ENCODE results near the gene BTBD7.
"Not testable (repeated sequence)": the region's sequence is repeated elsewhere in the genome, so short reads cannot be mapped to it uniquely, and the experiment has no call there.

The BTBD7 gene

GRCh38 chr14:93332853-93333630 lies at the start of gene BTBD7:
BTBD7 (minus strand) TSS chr14:93333036; CDS start chr14:93296051, 36,985 bp downstream.
- DNase-seq (ENCODE audit: low read depth), result peak; percentile 76

- no peak for DNase-seq (ENCODE audit: low read depth)
These were observed 48.8 kb upstream of the BTBD7 start for GRCh38 chr14:93381644-93382043.

GRCh38 chr14:93379831-93380230 lies 47.0 kb upstream of the BTBD7 start:
- DNase-seq (ENCODE audit: low read depth), result no peak

GRCh38 chr14:93375673-93376156 lies 42.9 kb upstream of the BTBD7 start:
- DNase-seq (ENCODE audit: low read depth), result no peak

- DNase-seq (ENCODE audit: low read depth), result no peak
These were observed 37.0 kb upstream of the BTBD7 start for GRCh38 chr14:93369713-93370266.

- no peak for DNase-seq (ENCODE audit: low read depth)
These were observed 36.3 kb upstream of the BTBD7 start for GRCh38 chr14:93368996-93369712.

- DNase-seq (ENCODE audit: low read depth), result not testable (repeated sequence)
These were observed 22.0 kb upstream of the BTBD7 start for GRCh38 chr14:93354873-93355272.

- DNase-seq (ENCODE audit: low read depth), result no peak
These were observed 15.5 kb upstream of the BTBD7 start for GRCh38 chr14:93348292-93348691.

GRCh38 chr14:93347850-93348249 lies 15.0 kb upstream of the BTBD7 start:
- DNase-seq (ENCODE audit: low read depth), result no peak

- DNase-seq (ENCODE audit: low read depth), result no peak
These were observed 14.3 kb upstream of the BTBD7 start, which contains the start of gene COX8C for GRCh38 chr14:93346926-93347721. COX8C (plus strand) TSS chr14:93347182; CDS start chr14:93347269, 87 bp downstream.

- no peak for DNase-seq (ENCODE audit: low read depth)
These were observed 11.0 kb upstream of the BTBD7 start for GRCh38 chr14:93343797-93344196.

- no peak for DNase-seq (ENCODE audit: low read depth)
These were observed 10.4 kb upstream of the BTBD7 start for GRCh38 chr14:93343266-93343665.

- DNase-seq (ENCODE audit: low read depth), result no peak
These were observed 5.0 kb upstream of the BTBD7 start for GRCh38 chr14:93337884-93338283.

- no peak for DNase-seq (ENCODE audit: low read depth)
These were observed 4.4 kb upstream of the BTBD7 start for GRCh38 chr14:93337143-93337753.

GRCh38 chr14:93333631-93334103 lies 831 bp upstream of the BTBD7 start:
- DNase-seq (ENCODE audit: low read depth), result no peak

- DNase-seq (ENCODE audit: low read depth), result no peak
These were observed 411 bp downstream of the BTBD7 start for GRCh38 chr14:93332397-93332852.

GRCh38 chr14:93331728-93332396 lies 974 bp downstream of the BTBD7 start:
- DNase-seq (ENCODE audit: low read depth), result no peak

- no peak for DNase-seq (ENCODE audit: low read depth)
These were observed 1.7 kb downstream of the BTBD7 start for GRCh38 chr14:93331002-93331727.

GRCh38 chr14:93330609-93331000 lies 2.2 kb downstream of the BTBD7 start:
- DNase-seq (ENCODE audit: low read depth), result no peak
